ENCODE results near the gene PCNX2. TPM values are rescaled to one million over a fixed set of nuclear protein-coding genes. Genes with fewer than 3 reads are reported as not detected.

The PCNX2 gene
- total RNA-seq, 2 experiments from 2014 or later, result 46.4 to 49.4 TPM

- TF ChIP-seq, protein P1, sequence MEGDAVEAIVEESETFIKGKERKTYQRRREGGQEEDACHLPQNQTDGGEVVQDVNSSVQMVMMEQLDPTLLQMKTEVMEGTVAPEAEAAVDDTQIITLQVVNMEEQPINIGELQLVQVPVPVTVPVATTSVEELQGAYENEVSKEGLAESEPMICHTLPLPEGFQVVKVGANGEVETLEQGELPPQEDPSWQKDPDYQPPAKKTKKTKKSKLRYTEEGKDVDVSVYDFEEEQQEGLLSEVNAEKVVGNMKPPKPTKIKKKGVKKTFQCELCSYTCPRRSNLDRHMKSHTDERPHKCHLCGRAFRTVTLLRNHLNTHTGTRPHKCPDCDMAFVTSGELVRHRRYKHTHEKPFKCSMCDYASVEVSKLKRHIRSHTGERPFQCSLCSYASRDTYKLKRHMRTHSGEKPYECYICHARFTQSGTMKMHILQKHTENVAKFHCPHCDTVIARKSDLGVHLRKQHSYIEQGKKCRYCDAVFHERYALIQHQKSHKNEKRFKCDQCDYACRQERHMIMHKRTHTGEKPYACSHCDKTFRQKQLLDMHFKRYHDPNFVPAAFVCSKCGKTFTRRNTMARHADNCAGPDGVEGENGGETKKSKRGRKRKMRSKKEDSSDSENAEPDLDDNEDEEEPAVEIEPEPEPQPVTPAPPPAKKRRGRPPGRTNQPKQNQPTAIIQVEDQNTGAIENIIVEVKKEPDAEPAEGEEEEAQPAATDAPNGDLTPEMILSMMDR (IDR thresholded peaks at IDR 0.05), result no peak
- Mint-ChIP-seq H3K27me3 (no peaks in the 10 kb centered on the region), H3K9me3 (no peaks in the 10 kb centered on the region), H3K4me1 (ENCODE audit: low read depth) (no peaks in the 10 kb centered on the region), H3K36me3 (ENCODE audit: low read depth) (peaks cover 86% of the 10 kb centered on the region), H3K27ac (no peak overlapping the region), H3K4me3 (no peak overlapping the region)
- Histone ChIP-seq H3K36me3 (ENCODE audit: insufficient read depth, low read length) (peaks cover 39% of the 10 kb centered on the region), H3K4me1 (ENCODE audit: insufficient read depth, low read length) (no peaks in the 10 kb centered on the region), H3K9me3 (ENCODE audit: control insufficient read depth in 1 of 2, insufficient read depth in 1 of 2, low read length in 2 of 2) (no peaks in the 10 kb centered on the region), H3K27ac (ENCODE audit: low read depth in 1 of 2, low read length in 2 of 2) (no peak overlapping the region), H3K27me3 (ENCODE audit: control insufficient read depth in 1 of 2, insufficient read depth in 2 of 2, low read length in 2 of 2) (no peaks in the 10 kb centered on the region), H3K4me3 (ENCODE audit: low read length) (no peak overlapping the region)
- CTCF ChIA-PET, result no interaction called here
- DNase-seq (no peak), ATAC-seq (ENCODE audit: poor library complexity) (no peak)
- intact Hi-C loops (cut with DNase I, micrococcal nuclease), result no loop called here
- POLR2A ChIA-PET, result no interaction called here
These were observed 137.2 kb downstream of the PCNX2 start for GRCh38 chr1:233158322-233158721.

DNA sequence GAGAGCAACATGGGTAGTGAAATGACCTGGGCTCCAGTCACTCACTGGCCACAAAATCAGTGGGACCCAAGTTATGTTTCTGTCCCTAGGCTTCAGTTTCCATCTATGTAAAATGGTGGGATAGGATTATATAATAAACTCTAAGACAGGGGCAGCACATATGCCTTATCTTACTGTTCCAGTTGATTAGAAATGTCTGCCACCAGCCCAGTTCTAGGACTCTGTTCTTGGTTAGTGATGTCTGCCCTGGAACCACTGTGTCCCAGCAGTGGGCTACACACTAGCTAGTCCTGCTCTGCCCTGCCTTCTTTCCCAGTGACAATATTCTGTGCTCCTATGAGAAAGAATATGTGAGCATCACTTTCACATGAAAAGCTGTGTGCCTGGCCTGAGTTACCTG is 138.3 kb downstream of the PCNX2 start:
- Mint-ChIP-seq H3K27me3 (no peaks in the 10 kb centered on the region), H3K9me3 (no peaks in the 10 kb centered on the region), H3K4me3 (no peak overlapping the region), H3K27ac (no peak overlapping the region), H3K36me3 (ENCODE audit: low read depth) (peaks cover 81% of the 10 kb centered on the region), H3K4me1 (ENCODE audit: low read depth) (no peaks in the 10 kb centered on the region)
- Histone ChIP-seq H3K27me3 (ENCODE audit: control insufficient read depth in 1 of 2, insufficient read depth in 2 of 2, low read length in 2 of 2) (no peaks in the 10 kb centered on the region), H3K4me3 (ENCODE audit: low read length) (no peak overlapping the region), H3K36me3 (ENCODE audit: insufficient read depth, low read length) (peaks cover 40% of the 10 kb centered on the region), H3K27ac (ENCODE audit: low read depth in 1 of 2, low read length in 2 of 2) (no peak overlapping the region), H3K4me1 (ENCODE audit: insufficient read depth, low read length) (no peaks in the 10 kb centered on the region), H3K9me3 (ENCODE audit: control insufficient read depth in 1 of 2, insufficient read depth in 1 of 2, low read length in 2 of 2) (no peaks in the 10 kb centered on the region)
- TF ChIP-seq, protein P1 (IDR thresholded peaks at IDR 0.05), result no peak
- ChIA-PET CTCF (no interaction called here), POLR2A (no interaction called here)
- no peak for DNase-seq
- intact Hi-C loops (cut with DNase I, micrococcal nuclease), result no loop called here
- no peak for ATAC-seq (ENCODE audit: poor library complexity)

DNA sequence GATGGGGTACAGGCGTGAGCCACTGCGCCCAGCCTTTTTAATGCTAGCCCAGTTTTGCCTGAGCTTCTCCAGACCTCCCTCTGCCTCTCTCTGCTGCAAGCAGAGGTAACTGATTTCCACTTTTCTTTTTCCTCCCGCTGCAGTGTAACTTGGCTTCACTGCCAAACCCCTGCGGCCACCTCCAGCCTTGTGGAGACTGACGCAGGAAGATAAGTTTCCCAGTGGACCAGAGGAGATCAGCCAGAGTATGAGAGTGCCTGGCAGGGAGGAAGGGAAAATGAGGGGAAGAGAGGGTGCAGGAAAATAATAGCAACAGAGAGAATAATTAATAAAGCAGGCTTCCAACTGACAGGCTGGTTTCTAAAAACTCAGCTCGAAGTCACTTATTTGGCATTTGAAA is 143.7 kb downstream of the PCNX2 start:
- Mint-ChIP-seq H3K4me3 (no peak overlapping the region), H3K27me3 (no peaks in the 10 kb centered on the region), H3K27ac (no peak overlapping the region), H3K36me3 (ENCODE audit: low read depth) (peaks cover 49% of the 10 kb centered on the region), H3K9me3 (no peaks in the 10 kb centered on the region), H3K4me1 (ENCODE audit: low read depth) (no peaks in the 10 kb centered on the region)
- Histone ChIP-seq H3K4me3 (ENCODE audit: low read length) (no peak overlapping the region), H3K36me3 (ENCODE audit: insufficient read depth, low read length) (peaks cover 8% of the 10 kb centered on the region), H3K4me1 (ENCODE audit: insufficient read depth, low read length) (no peaks in the 10 kb centered on the region), H3K9me3 (ENCODE audit: control insufficient read depth in 1 of 2, insufficient read depth in 1 of 2, low read length in 2 of 2) (no peaks in the 10 kb centered on the region), H3K27ac (ENCODE audit: low read depth in 1 of 2, low read length in 2 of 2) (no peak overlapping the region), H3K27me3 (ENCODE audit: control insufficient read depth in 1 of 2, insufficient read depth in 2 of 2, low read length in 2 of 2) (no peaks in the 10 kb centered on the region)
- ChIA-PET POLR2A (no interaction called here), CTCF (no interaction called here)
- ATAC-seq (ENCODE audit: poor library complexity), result no peak
- TF ChIP-seq, protein P1 (IDR thresholded peaks at IDR 0.05), result no peak
- intact Hi-C loops (cut with DNase I, micrococcal nuclease), result no loop called here
- DNase-seq, result no peak
